GM12891 (cell line): ENCODE results near the gene GH2. TPM values are rescaled to one million over a fixed set of nuclear protein-coding genes. Genes with fewer than 3 reads are reported as not detected.
"Not testable (repeated sequence)": the region's sequence is repeated elsewhere in the genome, so short reads cannot be mapped to it uniquely, and the experiment has no call there.

ENCODE experiments used
- DNase-seq: peaks from one replicate; pipeline ENCODE4 v3.0.0; 2011; ENCODE audit warnings: low spot score; ENCODE audit not compliant: insufficient read length
- FAIRE-seq: peaks from 2 replicates; lab custom pipeline; 2011; peaks lifted over from hg19 to GRCh38; lab: Jason Lieb, UNC
- PAX5 ChIP-seq: IDR thresholded peaks from 2 replicates; pipeline ENCODE4 v1.6.1; 2011; ENCODE audit warnings: low read length, moderate library complexity, mild to moderate bottlenecking; ENCODE audit not compliant: insufficient read depth, severe bottlenecking
- POLR2A ChIP-seq: IDR thresholded peaks from 2 replicates; pipeline ENCODE4 v1.6.1; 2011; ENCODE audit warnings: low read depth, low read length, control low read depth
- POLR2AphosphoS5 ChIP-seq: IDR thresholded peaks from 2 replicates; pipeline ENCODE4 v1.6.1; 2011; ENCODE audit warnings: low read depth, low read length, control low read depth
- POU2F2 ChIP-seq: IDR thresholded peaks from 2 replicates; pipeline ENCODE4 v1.6.1; 2011; ENCODE audit warnings: low read depth, mild to moderate bottlenecking, control low read depth, low read length, moderate library complexity
- SPI1 ChIP-seq: IDR thresholded peaks from 2 replicates; pipeline ENCODE4 v1.6.1; 2011; ENCODE audit warnings: low read depth, low read length, control low read depth
- TAF1 ChIP-seq: IDR thresholded peaks from 2 replicates; pipeline ENCODE4 v1.6.1; 2011; ENCODE audit warnings: low read depth, low read length, control low read depth
- polyA plus RNA-seq: library from polyadenylated mRNA; unstranded; fragments of >200 nt; gene quantifications from one replicate; pipeline ENCODE4 v1.2.1, GENCODE V29; 2012; ENCODE audit warnings: low read depth, missing spikeins, inconsistent platforms; ENCODE audit not compliant: missing spikeins

The GH2 gene
- polyA plus RNA-seq: not detected

GRCh38 chr17:63881935-63882601, at the start of gene GH2:
Gene GH2 (minus strand): TSS chr17:63881944. CDS start chr17:63881801, 143 bp downstream.
- no peak for TF ChIP-seq POU2F2
- no peak for TF ChIP-seq PAX5
- FAIRE-seq (no peak), DNase-seq (peak; percentile 76)

- TF ChIP-seq POLR2AphosphoS5: no peak
- peak; percentile 76 for TF ChIP-seq SPI1
- peak; percentile 66 for DNase-seq
- FAIRE-seq: peak; percentile 88
Measured at GRCh38 chr17:63930951-63931575, 49.3 kb upstream of the GH2 start.

GRCh38 chr17:63929860-63930766, 48.4 kb upstream of the GH2 start:
- TF ChIP-seq POU2F2 (no peak), PAX5 (no peak)
- DNase-seq (no peak), FAIRE-seq (peak; percentile 84)

GRCh38 chr17:63928966-63929695, 47.4 kb upstream of the GH2 start:
- TF ChIP-seq TAF1 (no peak), PAX5 (no peak), SPI1 (no peak), POLR2AphosphoS5 (no peak), POU2F2 (no peak), POLR2A (no peak)
- DNase-seq: no peak
- FAIRE-seq: no peak

- TF ChIP-seq POLR2AphosphoS5 (no peak), POLR2A (no peak), SPI1 (no peak), PAX5 (no peak), POU2F2 (no peak), TAF1 (no peak)
- DNase-seq (no peak), FAIRE-seq (peak; percentile 50)
Measured at GRCh38 chr17:63928172-63928666, 46.5 kb upstream of the GH2 start.

- DNase-seq (no peak), FAIRE-seq (peak; percentile 87)
- TF ChIP-seq POU2F2 (peak; percentile 79; the same call in 1 of the 2 replicates), POLR2AphosphoS5 (no peak)
Measured at GRCh38 chr17:63927464-63928171, 45.9 kb upstream of the GH2 start.

GRCh38 chr17:63926164-63926563, 44.4 kb upstream of the GH2 start:
- no peak for DNase-seq
- FAIRE-seq: no peak
- TF ChIP-seq POU2F2 (no peak), POLR2A (no peak), PAX5 (no peak), SPI1 (no peak), POLR2AphosphoS5 (no peak), TAF1 (no peak)

GRCh38 chr17:63925615-63926014, 43.9 kb upstream of the GH2 start:
- DNase-seq (no peak), FAIRE-seq (peak; percentile 5)

GRCh38 chr17:63922402-63922801, 40.7 kb upstream of the GH2 start:
- peak; percentile 86 for TF ChIP-seq SPI1
- FAIRE-seq: peak; percentile 91
- not testable (repeated sequence) for DNase-seq

More at GRCh38 chr17:63925615-63926014, 43.9 kb upstream of the GH2 start:
- TF ChIP-seq SPI1 (peak; percentile 52), PAX5 (no peak), POLR2AphosphoS5 (no peak), POU2F2 (no peak)

- not testable (repeated sequence) for FAIRE-seq, DNase-seq
Measured at GRCh38 chr17:63920779-63921178, 39.0 kb upstream of the GH2 start.

- DNase-seq, FAIRE-seq: not testable (repeated sequence)
Measured at GRCh38 chr17:63920050-63920449, 38.3 kb upstream of the GH2 start.
